GF-D8 (cell line): ENCODE measurements around the gene B3GLCT.
"Not testable (repeated sequence)": the region's sequence is repeated elsewhere in the genome, so short reads cannot be mapped to it uniquely, and the experiment has no call there.

Source experiments
- DNase-seq: peaks from one replicate; lab custom pipeline; 2025; lab: John Stamatoyannopoulos, UW

Gene B3GLCT

GRCh38 chr13:31184451-31184850, 15.3 kb upstream of the B3GLCT start:
- no peak for DNase-seq

GRCh38 chr13:31184981-31185645, 14.7 kb upstream of the B3GLCT start:
- no peak for DNase-seq

- DNase-seq: no peak
These were observed 8.0 kb upstream of the B3GLCT start for GRCh38 chr13:31191748-31192147.

- no peak for DNase-seq
These were observed 7.5 kb upstream of the B3GLCT start for GRCh38 chr13:31192306-31192705.

- DNase-seq: no peak
These were observed 4.2 kb upstream of the B3GLCT start for GRCh38 chr13:31195616-31196015.

- DNase-seq: no peak
These were observed 2.8 kb upstream of the B3GLCT start for GRCh38 chr13:31196992-31197391.

GRCh38 chr13:31198519-31198918, 1.3 kb upstream of the B3GLCT start:
- DNase-seq: no peak

- no peak for DNase-seq
These were observed 287 bp upstream of the B3GLCT start for GRCh38 chr13:31199527-31199848.

- DNase-seq: no peak
These were observed 829 bp downstream of the B3GLCT start for GRCh38 chr13:31200637-31200971.

- no peak for DNase-seq
These were observed 1.7 kb downstream of the B3GLCT start for GRCh38 chr13:31201341-31202031.

- DNase-seq: no peak
These were observed 4.8 kb downstream of the B3GLCT start for GRCh38 chr13:31204592-31204991.

- DNase-seq: no peak
These were observed 8.1 kb downstream of the B3GLCT start for GRCh38 chr13:31207661-31208552.

- DNase-seq: no peak
These were observed 8.9 kb downstream of the B3GLCT start for GRCh38 chr13:31208559-31209122.

GRCh38 chr13:31209172-31209840, 9.5 kb downstream of the B3GLCT start:
- DNase-seq: no peak

GRCh38 chr13:31209841-31210210, 10.1 kb downstream of the B3GLCT start:
- DNase-seq: no peak

- no peak for DNase-seq
These were observed 14.0 kb downstream of the B3GLCT start for GRCh38 chr13:31213651-31214289.

- no peak for DNase-seq
These were observed 14.7 kb downstream of the B3GLCT start for GRCh38 chr13:31214435-31214834.

- DNase-seq: not testable (repeated sequence)
These were observed 17.1 kb downstream of the B3GLCT start for GRCh38 chr13:31216916-31217315.

GRCh38 chr13:31219909-31220598, 20.3 kb downstream of the B3GLCT start:
- DNase-seq: no peak

- DNase-seq: no peak
These were observed 21.3 kb downstream of the B3GLCT start for GRCh38 chr13:31221057-31221456.

GRCh38 chr13:31223215-31223614, 23.4 kb downstream of the B3GLCT start:
- DNase-seq: no peak
